Erythroblast (primary cell): ENCODE results near the gene FUZ.

Experiments used
- DNase-seq, 2 experiments: peaks; one replicate each; lab custom pipeline; 2025; lab: John Stamatoyannopoulos, UW
- GATA1 ChIP-seq: IDR thresholded peaks from 2 replicates; pipeline ENCODE4 v1.6.1; 2011; ENCODE audit warnings: low read depth, mild to moderate bottlenecking, control low read depth, low read length, moderate library complexity
- POLR2A ChIP-seq: IDR thresholded peaks from 2 replicates; pipeline ENCODE4 v1.6.1; 2011; ENCODE audit warnings: mild to moderate bottlenecking, low read length

The FUZ gene

GRCh38 chr19:49809160-49809940 is 3.7 kb downstream of the FUZ start:
- TF ChIP-seq POLR2A (peak; percentile 54), GATA1 (no peak)
- peak in 1 of 2 experiments; percentile 64 for DNase-seq

- peak; percentile 90 to 94 for DNase-seq
- TF ChIP-seq GATA1 = no peak
- TF ChIP-seq POLR2A = no peak
Measured at GRCh38 chr19:49808711-49809159, 4.4 kb downstream of the FUZ start.

GRCh38 chr19:49807904-49808675 is 5.0 kb downstream of the FUZ start:
- no peak for DNase-seq
- TF ChIP-seq POLR2A = no peak
- TF ChIP-seq GATA1 = no peak

GRCh38 chr19:49807058-49807903 is 5.8 kb downstream of the FUZ start:
- DNase-seq = no peak
- TF ChIP-seq POLR2A = no peak
- TF ChIP-seq GATA1 = no peak

GRCh38 chr19:49806620-49806959 is 6.5 kb downstream of the FUZ start:
- TF ChIP-seq POLR2A (no peak), GATA1 (no peak)
- no peak for DNase-seq

GRCh38 chr19:49805822-49806619 is 7.1 kb downstream of the FUZ start:
- no peak for TF ChIP-seq POLR2A
- DNase-seq = no peak

GRCh38 chr19:49803529-49803856 is 9.6 kb downstream of the FUZ start:
- DNase-seq = no peak
- TF ChIP-seq GATA1 (no peak), POLR2A (no peak)

- TF ChIP-seq POLR2A = no peak
- no peak for TF ChIP-seq GATA1
Measured at GRCh38 chr19:49802836-49803528, 10.1 kb downstream of the FUZ start.

GRCh38 chr19:49801966-49802661 is 11.0 kb downstream of the FUZ start:
- no peak for DNase-seq
- TF ChIP-seq GATA1 = no peak
- no peak for TF ChIP-seq POLR2A

More at GRCh38 chr19:49802836-49803528, 10.1 kb downstream of the FUZ start:
- DNase-seq = no peak

GRCh38 chr19:49801401-49801888 is 11.6 kb downstream of the FUZ start:
- DNase-seq = no peak

GRCh38 chr19:49800771-49801170 is 12.3 kb downstream of the FUZ start:
- no peak for DNase-seq
- TF ChIP-seq POLR2A (no peak), GATA1 (no peak)

More at GRCh38 chr19:49801401-49801888, 11.6 kb downstream of the FUZ start:
- TF ChIP-seq POLR2A (no peak), GATA1 (no peak)
